Activated T-cell treated with anti-CD3 and anti-CD28 coated beads for 1 hour (primary cell): ENCODE measurements around the gene RGS9.
A peak's percentile ranks its signal among the peaks of the same experiment; 100 is the strongest.
"Not testable (repeated sequence)": the region's sequence is repeated elsewhere in the genome, so short reads cannot be mapped to it uniquely, and the experiment has no call there.

Experiments used
- DNase-seq: peaks from one replicate; pipeline ENCODE4 v3.0.0-alpha.2; 2020; ENCODE audit warnings: low read depth

RGS9 gene

GRCh38 chr17:65137021-65137939, at the start of gene RGS9:
TSS of gene RGS9 (plus strand) at chr17:65137370. CDS start at chr17:65137541, 171 bp downstream.
- DNase-seq = peak; percentile 80

DNA sequence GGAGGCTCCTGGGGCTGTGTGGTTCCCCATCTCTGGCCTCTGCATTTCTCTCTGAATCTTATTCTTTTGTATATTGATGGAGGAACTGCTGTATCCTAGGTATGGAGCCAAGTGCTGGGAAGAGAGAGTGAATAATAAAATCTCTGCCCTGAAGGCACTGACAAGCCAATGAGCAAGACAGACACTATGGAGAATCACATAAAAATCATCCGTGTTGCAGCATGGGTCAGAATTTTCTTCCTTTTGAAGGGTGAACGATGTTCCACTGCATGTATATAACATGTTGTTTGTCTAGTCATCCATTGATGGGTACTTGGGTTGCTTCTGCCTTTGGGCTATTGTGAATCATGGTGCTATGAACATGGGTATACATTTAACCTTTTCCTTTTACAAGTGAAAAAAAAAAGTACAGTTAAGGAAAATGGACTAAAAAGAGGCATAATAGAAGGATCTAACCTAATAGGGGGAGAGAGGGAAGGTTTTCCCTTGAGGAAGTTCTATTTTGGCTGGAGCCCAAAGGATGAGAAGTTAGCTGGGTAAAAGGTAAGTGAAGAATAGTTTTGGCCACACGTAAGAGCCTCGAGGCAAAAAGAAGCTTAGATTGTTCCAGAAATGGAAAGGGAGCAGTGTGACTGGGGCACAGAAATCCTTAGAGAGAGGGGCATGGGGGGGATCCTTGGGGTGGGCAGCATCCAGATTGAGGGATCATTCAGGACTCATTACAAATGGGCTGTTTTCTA, 48.4 kb upstream of the RGS9 start:
- no peak for DNase-seq

DNA sequence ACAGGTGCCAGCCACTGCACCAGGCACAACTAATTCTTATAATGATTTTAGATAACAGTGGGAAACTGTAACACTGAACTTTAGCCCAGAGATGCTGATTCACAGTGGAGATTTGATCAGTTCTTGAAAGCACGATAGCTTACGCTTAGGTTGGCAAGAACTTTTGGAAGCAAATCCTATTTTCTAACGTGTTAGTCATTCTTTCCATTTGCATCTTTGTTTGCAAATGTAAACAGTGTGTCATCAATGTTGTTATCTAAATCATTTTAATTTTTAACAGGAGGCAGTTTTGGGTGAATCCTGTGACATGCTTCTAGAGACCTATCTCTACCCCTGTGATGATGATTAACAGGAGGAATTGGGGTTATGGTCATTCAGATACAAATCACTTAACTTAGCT, 44.9 kb upstream of the RGS9 start:
- no peak for DNase-seq

GRCh38 chr17:65092721-65093356, 44.3 kb upstream of the RGS9 start:
- not testable (repeated sequence) for DNase-seq

DNA sequence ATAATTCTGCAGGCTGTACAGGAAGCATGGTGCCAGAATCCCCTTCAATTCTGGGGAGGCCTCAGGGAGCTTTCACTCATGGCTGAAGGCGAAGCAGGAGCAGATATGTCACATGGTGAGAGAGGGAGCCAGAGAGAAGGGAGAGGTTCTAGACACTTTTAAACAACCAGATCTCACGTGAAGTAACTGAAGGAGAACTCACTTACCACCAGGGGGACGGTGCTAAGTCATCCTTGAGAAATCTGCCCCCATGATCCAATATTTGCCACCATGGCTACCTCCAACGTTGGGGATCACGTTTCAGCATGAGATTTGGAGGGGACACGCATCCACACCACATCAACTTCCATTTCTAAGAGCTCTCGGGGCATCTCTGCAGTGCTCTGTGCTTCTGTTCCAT, 43.2 kb upstream of the RGS9 start:
- no peak for DNase-seq

GRCh38 chr17:65095465-65095864, 41.7 kb upstream of the RGS9 start:
- no peak for DNase-seq

- not testable (repeated sequence) for DNase-seq
These were observed 40.8 kb upstream of the RGS9 start for GRCh38 chr17:65096382-65096781.

GRCh38 chr17:65097110-65097509, 40.1 kb upstream of the RGS9 start:
- DNase-seq = no peak

DNA sequence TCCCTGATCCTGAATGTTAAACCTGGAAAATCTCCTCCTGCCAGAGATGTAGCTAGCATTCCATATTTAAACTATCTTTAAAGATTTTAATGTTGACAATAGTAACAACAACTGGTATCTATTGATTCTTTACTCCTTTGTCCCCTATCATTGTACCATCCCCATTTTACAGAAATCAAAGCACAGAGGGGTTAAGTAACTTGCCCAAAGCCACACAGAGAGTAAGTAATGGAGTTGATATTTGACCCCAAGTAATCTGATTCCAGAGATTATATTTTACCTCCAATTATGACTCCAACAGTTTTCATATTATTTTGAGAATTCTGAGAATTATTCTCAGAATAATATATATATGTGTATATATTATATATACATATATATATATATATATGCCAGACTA, 37.7 kb upstream of the RGS9 start:
- DNase-seq = no peak

- DNase-seq = peak; percentile 38
These were observed 37.2 kb upstream of the RGS9 start for GRCh38 chr17:65099941-65100315.

- peak; percentile 79 for DNase-seq
These were observed 36.6 kb upstream of the RGS9 start for GRCh38 chr17:65100316-65101140.

DNA sequence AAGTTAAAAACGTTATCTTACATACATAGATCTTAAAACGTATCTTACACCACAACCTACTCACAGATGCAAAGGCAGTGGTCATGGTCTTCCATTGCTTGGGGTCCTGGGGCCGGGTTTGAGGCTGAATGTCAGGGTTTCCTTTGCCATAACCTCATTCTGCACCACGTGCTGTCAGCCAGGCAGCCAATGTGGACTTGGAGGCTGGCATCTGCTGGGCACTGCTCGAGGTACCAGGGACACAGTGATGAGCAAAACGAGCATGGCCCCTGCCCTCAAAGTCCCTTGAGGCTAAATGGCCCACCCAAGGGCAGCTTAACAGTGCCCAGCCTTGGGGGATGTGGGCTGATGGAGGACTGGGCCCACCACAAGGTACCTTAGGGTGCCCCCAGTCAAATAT, 35.8 kb upstream of the RGS9 start:
- no peak for DNase-seq

- no peak for DNase-seq
These were observed 34.9 kb upstream of the RGS9 start for GRCh38 chr17:65102235-65102634.

GRCh38 chr17:65102788-65103187, 34.4 kb upstream of the RGS9 start:
- DNase-seq = no peak

DNA sequence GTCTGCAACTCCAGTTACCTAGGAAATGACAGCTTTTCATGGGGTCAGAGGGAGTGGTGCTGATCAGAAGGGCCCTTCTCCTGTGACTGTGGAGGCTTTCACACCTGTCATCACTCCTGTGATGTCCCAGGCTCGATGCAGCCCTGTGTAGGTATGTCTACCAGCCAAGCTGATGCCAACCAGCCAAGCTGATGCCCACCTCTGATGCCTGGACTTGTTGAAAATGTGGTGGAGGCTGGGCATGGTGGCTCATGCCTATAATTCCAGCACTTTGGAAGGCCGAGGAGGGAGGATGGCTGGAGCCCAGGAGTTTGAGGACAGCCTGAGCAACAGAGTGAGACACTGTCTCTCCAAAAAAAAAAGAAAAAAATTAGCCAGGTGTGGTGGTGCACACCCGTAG, 33.7 kb upstream of the RGS9 start:
- DNase-seq = no peak

- DNase-seq = no peak
These were observed 33.3 kb upstream of the RGS9 start for GRCh38 chr17:65103896-65104295.

DNA sequence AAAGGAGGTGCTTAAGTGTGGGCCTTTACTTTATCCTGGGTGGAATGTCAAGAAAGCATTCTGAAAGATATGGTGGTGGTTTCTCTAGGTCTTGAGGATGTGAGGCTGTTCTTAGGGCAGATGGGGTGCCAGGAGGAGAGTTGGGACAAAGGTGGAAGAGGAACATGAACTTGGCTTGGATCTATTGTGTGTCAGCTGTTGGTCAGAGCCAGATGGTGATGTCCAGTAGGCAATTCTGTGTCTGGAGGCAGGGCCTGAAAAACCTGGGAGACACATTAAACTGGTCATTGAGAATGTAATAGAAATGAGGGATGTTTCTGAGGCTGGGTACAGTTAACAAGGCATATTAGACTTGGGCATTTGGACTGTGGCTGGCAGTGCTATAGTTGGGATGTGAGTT, 32.6 kb upstream of the RGS9 start:
- no peak for DNase-seq

DNA sequence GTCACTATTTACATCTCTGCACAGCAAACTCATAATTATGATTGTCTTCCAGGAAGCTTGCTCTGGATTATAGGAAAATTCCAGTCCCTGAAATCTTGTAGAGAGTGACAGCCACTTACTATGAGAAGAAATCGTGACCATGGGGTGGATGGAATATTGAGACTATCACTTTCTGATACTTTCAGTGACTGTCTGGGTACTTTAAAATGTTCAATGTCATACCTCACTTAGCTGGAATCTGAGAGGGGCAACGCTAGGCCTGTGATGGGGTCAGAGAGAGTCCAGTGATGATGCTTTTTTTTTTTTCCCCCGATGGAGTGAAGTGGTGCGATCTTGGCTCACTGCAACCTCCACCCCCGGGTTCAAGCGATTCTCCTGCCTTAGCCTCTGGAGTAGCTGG, 32.2 kb upstream of the RGS9 start:
- no peak for DNase-seq

DNA sequence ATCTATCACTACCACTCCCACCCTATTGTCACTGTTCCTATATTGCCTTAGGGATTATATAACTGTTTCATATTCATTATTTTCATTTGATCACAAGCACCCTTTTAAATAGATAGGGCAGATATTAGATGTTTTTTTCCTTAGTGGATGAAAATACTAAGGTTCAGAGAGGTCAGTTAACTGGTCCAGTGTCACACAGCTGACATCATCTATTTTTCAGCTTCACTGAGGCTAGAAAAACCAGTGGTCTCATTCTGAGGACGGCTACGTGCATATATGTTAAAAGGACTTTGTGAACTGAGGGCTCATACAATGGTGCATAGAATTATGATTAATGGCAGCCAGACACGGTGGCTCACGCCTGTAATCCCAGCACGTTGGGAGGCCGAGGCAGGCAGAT, 29.0 kb upstream of the RGS9 start:
- DNase-seq = no peak

- DNase-seq = no peak
These were observed 27.6 kb upstream of the RGS9 start for GRCh38 chr17:65109543-65109942.

- no peak for DNase-seq
These were observed 27.0 kb upstream of the RGS9 start for GRCh38 chr17:65109990-65110680.
